Amniotic stem cell (primary cell): ENCODE results near the gene UBASH3A.

Experiments used
- DNase-seq: peaks from one replicate; lab custom pipeline; 2025; lab: John Stamatoyannopoulos, UW

Gene UBASH3A

DNA sequence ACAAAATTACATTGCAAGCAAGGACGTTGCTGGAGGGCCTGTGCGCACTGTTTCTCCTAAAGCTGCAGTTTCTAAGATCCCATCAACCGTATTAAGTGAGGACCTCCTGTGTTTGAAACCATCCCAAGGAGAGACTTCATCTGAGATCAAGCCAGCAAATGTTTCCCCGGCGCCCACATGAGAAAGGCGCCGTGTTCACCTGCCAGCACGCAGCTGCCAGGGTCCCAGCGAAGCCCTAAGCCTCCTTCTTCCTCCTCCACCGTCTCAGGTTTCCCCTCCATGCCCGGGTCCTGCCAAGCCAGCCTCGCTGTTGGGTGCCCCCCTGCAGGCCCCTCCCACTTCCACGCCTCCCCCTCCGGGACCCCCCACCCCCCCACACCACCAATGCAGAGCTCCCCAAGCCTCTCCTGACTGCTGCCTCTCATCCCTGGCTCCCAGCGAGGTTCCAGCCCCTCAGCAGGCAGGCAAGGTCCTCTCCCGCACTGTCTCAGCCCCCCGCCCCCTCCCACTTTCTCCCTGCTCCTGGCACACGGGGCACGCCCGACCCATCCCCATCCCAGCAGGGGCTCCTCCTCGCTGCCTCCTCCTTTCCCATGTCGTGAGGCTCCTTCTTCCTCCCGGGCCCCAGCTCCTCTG lies 28.7 kb upstream of the UBASH3A start:
- no peak for DNase-seq

DNA sequence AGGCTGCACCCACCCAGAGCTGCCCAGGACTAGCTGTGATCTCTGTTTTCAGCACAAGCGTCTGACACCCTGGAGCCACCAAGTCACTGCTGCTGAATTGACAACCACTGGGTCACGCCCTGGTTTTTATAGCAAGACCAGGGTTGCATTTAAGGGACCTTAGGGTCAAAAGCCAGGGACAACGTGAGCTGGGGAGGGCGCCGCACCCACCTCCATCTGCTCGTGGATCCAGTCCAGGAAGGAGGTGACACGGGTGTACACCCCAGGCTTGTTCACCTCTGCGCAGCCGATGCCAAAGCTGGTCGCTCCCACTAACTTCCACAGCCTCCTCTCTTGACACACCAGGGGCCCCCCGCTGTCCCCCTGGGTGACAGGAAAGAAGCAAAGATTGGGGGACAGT lies 28.2 kb upstream of the UBASH3A start:
- DNase-seq = no peak

DNA sequence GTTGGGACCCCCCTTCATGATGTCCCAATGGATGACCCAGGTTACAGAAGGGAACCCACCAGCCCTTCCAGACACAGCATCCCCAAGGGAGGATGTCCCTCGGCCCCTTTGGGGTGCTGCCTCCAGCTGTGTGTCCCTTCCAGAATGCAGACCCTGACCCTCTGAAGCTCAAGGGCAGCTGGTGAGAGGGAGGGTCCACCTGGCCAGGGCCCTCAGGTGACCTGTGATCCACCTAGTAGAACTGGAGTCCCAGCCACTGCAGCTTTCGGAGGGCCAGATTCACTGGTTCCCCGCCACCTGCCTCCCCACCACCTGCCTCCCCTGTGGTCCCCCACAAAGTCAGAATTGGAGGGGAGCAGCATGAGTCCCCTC lies 27.8 kb upstream of the UBASH3A start:
- no peak for DNase-seq

DNA sequence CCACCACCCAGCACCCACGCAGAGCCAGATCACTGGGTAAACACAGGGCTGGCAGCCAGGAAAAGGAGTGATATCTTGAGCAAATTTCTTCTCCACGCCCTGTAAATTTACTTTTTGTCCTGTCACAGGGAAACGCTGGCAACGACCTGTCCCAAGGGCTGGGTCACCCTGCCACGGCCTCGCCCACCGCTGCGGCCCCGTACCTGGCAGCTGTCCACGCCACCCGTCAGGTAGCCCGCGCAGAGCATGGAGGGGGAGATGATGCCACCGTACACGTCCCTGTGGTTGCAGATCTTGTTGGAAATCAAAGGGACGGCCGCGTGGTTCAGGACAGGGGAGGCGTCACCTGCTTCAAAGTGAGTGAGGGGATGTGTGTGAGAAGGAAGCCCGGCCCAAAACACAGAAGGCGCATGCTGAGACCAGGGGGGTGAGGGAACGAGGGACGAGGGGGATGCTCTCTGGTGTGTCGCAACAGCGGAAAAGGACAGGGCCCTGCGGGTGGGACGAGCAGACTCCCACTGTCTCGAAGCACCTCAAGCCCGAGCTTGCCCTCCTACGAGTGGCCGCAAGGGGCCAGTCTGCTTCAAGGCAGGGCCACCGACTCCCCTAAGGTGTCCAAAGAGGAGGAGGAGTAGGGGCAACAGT lies 27.2 kb upstream of the UBASH3A start:
- no peak for DNase-seq

DNA sequence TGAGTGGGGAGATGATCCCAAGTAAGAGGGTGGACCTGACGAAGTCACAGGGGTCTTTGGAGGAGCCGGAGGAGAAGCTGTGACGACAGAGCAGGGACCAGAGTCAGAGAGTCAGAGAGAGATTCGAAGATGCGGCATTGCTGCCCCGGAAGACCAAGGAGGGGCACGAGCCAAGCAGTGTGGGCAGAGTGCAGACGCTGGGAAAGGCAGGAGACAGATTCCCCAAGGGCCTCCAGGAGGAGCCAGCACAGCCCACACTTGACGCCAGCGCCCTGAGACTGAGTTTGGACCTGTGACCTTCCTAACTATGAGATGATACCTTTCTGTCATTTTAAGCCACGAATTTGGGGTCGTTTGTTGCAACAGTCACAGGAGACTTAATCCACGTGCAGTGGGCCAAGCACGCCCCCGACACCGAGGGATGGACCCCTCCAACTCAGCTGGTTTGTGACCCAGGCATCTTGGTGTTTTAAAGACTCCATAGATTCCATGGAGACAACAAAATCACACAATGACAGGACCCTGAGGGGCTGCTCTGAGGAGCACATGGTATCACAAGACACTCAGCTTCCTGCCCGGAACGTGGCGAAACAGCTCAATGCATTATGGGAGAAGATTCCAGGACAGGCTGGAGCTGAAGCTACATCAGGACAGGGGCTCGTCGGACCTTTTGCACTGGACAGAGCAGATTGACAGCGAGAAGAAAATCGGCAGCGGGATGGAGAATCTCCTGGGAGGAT lies 26.3 kb upstream of the UBASH3A start:
- DNase-seq = no peak

DNA sequence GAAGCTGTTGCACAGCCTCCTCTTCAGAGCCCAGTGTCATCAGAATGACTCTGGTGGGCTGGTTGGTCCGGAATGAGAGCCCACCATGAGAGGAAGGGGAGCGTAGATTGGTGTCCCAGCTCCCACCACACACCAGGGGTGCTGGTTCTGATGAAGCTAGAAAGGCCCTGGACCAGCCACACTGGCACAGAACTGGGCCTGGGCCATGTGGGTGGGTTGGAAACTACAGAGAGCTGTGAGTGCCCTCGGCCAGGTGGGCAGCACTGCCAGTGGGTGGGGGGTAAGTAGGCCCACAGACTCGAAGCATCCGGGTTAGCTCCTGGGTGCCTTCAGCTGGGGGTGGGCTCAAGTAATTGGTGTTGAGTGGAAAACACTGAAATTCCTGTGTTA lies 25.8 kb upstream of the UBASH3A start:
- DNase-seq = no peak

DNA sequence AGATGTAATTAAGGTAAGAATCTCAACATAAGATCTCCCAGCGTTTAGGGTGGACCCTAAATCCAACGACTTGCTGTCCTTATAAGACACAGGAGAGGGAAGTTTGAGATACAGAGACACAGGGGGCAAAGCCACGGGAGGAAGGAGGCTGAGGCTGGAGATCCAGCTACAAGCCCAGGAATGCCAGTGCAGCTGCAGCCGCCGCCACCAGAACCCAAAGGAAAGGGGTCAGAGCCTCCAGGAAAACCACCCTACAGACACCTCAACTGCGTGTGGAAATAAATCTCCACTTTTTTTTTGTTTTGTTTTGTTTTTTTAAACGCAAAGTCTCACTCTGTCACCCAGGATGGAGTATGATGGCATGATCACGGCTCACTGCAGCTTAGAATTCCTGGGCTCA lies 25.3 kb upstream of the UBASH3A start:
- no peak for DNase-seq

DNA sequence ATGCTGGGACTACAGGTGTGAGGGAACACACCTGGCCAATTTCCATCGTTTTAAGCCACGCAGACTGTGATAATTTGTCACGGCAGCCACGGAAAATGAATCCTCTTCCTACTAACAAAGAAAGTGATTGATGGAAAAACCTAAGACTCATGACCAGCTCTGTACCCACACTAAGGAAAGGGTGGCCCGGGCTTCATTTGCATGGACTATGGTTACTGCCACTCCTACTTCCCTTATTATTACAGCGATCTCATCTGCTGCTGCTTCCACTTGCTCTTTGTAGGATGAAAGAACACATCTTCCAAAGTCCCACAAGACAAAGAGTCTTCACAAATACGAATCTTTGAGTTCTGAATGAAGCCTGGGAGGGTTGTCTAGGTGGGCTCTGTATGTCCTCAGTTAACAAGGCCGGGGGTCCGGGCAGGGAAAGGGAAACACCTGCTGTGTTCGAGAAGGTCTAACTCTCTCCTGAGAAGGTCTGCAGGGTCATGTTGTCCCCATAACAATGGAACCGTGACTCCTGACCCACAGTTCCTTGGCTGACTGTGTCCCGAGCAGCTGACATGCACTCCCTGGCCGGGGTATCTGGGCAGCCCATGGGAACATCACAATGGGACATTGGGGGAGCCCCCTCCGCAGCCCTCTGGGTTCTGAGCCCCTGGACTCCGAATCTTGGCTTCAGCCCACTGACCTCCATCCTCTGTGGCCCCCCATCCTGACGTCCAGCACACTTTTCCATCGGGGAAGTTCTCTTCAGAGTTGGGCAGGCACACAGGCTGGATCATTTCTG lies 24.1 kb upstream of the UBASH3A start:
- no peak for DNase-seq

DNA sequence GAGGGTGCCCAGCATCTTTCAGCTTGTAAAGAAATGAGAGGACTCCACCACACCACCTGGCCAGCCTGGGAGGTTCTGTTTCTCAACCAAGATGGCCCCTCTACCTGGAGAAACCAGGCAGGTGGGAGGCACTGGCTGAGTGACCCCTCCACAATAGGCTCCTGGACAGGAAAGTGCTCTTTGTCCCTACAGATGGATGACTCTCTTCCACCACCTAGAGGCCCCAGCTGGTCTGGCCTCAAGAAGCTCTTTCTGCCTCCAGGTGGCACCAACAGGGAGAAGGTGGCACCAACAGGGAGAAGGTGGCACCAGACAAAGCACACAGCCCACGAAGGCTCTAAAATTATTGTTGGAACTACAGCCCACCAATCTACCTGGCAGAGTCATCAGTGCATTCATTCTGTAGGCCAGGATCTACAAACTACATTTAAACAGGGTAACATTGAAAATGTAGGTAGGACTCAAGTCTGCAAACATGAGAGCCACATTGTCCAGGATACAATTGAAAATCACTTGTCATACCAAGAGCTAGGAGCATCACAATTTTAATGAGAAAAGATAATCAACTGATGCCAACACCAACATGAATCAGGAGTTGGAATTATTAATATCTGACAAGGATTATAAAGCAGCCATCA lies 22.2 kb upstream of the UBASH3A start:
- peak; percentile 7 for DNase-seq

DNA sequence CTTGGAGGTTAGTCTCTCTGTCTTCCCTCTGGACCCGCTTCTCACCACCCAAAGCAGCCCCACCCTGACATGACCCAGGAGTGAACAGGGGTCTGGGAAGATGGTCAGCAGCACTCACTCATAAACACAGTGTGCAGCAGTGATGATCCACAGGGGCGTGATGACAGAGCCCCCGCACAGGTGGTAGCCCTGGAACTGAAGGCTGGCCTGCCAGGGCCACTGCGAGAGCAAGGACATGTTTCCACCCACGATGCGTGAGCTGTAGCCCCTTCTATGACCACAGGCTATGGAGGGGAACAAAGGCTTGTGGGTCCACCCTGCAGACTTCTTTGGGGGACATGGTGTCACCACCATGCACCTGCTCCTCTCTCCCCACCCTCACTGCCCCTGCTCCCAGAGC lies 20.8 kb upstream of the UBASH3A start:
- DNase-seq = no peak

DNA sequence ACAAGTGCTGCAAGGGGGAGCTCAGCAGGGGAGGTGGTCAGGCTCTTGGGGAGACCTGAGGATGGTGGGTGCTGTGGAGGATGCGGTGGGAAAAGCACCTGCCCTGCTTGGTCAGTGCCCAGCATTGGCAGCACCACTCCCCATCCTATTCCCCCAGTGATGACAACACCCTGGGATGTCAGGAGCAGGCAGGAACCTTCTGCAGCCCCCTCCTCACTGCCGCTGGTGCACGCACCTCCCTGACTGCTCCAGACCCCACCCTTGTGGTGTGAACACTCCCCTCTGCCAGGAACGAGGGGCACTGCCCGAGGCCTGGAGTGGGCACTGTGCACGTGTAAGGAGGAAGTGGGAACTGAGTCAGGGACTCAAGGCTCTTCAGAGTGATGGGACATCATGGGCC lies 20.4 kb upstream of the UBASH3A start:
- no peak for DNase-seq

DNA sequence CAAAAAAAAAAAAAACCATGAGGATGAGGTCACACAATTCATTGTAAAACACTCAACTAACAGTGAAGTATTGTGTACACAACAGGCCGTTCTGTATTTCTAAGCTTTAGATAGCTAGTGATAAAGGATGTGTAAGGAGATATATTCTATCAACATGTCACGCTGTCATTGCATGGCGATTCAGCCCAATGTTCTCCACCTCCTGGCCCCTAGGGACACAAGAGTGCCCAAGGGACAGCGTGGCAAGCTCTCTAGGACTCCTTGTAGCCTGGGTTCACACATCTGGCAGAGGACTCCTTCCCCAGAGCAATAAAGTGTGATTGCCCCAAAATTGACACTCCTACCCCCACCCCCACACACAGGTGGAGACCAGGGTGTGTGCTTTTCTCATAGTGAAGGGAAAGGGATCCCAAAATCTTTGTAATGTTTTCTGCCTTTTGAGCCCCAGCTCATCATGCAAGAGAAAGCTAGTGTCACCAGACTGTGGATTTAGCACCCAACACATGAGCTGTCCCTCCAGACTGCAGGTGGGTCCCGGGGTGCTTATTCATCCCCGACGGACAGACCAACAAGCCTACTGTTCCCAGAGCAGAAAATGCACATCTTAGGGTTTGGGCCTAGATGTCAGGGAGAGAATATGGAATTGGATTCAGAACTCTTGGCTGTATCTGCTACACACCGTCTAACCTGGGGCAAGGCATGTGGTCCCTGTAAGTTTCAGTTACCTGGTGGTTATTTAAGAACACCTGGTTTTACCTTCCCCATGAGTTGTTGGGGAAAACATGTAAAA lies 19.4 kb upstream of the UBASH3A start:
- no peak for DNase-seq

DNA sequence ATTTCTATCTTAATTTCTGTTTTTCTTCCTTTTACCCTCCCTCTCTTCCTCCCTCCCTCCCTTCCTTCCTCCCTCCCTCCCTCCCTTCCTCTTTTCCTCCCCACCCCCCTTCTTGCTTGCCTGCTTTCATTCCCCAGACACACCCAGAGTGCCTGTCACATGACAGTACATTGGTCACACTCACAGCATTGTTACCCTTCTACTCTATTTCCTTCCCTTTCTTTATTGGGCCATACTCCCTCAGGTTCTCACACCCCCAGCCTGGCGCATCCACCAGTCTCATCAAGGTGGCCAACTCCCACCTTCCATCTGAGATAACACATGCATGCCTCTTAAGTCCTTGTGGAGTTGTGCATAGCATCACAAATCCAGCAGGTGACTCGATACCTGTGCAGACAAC lies 18.7 kb upstream of the UBASH3A start:
- no peak for DNase-seq

DNA sequence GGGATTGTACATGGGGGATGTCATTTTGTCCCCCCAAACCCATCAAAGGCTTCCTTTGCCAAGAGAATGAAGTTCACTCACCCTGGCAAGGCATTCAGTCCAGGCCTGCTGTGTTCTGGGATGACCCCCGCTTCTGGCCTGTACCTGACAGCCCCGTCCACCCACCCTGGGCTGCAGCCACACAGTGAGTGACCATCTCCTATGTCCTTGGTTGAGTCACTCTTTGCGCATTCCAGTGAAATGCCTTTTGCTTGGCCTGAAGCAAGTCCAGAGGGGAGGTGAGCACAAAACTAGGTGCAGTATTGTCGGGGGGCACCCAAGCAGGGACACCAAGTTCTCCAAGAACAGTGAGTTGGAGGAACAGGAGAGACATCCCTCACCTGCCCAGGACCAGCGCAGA lies 18.1 kb upstream of the UBASH3A start:
- no peak for DNase-seq

DNA sequence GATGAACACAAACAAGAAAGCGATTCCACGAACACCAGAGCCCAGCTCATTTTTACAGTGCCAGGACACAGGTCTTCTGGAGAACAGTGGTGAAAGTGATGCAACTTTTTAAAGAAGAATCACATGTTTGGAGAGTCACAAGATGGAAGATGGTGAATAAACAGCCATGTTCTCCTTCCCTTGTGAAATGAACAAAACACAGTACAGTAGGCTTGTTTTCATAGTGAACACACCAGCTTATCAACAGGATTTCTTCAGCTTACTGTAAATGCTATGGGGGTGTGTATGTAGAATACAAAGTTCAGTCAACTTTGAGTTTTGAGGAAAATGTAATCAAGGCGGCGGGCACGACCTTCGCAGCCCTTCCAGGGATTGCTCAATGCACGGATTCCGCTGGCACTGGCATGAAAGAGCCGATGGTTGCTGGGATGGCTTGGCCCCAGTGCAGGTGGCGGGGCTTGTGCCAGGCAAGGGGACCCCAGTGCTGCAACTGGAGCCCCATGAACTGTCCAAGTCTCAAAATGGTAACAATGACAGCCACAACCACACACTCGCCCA lies 17.6 kb upstream of the UBASH3A start:
- no peak for DNase-seq

DNA sequence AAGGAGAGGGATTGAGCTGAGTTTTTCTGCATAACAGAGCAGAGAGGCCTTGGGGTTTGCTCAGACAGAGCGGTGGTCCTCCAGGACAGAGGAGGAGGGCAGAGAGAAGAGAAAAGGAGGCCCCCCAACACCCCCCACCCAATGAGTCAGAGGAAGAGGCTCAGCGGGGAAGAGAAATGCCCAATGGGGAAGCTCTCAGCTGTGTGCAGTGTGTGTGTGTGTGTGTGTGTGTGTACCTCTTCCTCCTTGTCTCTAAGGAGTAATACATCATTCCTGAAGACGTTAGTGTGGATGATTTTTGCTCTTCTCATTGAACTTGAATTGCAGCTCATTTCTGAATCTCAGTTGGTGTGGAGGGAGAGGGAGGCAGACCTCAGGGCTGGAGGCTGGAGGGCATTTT lies 16.5 kb upstream of the UBASH3A start:
- no peak for DNase-seq

DNA sequence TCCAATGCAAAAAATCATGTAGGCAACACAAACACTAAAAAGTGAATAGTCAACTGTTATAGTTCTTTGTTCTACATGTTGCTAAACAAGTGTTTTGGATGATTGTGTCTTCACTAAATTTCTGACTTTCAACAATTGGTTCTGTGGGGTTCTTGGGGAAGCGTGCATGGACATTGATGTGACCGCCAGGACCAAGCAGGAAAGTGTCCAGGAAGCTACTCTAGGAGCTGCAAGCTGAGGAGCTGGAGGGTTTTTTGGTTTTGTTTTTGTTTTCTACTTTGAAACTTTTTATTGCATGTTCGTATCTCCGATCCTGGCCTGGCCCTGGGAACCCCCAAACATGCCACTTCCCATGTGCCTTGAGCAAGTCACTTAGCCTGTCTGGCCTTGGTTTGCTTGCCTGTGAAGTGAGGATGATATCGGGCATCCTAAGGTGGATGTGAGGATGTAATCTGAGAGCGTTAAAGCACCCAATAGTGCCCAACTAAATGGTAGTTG lies 15.8 kb upstream of the UBASH3A start:
- DNase-seq = no peak

DNA sequence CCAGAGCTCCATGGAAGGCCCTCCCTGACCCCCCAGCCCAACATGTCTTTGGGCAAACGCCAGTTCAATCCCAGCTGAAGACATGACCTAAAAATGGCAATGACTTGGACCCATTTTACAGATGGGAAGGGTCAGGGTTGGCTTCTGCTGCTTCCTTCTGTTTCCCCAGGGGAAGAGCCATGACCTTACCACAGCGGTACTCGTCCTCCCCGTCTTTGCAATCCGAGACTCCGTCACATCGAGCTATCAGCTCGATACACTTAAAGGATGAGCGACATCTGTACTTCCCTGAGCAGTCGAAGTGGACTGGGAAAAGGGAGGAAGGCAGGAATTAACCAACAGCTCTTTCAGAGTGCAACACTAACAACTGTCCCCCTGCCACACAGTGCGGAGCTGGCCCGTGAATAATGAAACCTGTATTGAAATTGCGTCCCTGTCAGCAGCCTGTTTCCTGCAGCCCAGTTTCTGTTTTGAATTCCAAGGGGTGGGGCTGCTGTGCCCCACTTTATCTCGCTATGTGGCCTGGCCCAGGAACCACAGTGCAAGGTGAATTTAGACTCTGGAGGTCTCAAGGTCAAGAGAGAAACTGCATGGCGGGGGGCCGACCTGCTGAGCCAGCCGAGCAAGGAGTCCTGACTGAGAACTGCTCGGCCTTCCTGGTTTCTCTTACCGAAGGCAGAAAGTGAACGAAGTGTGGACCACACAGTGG lies 14.8 kb upstream of the UBASH3A start:
- DNase-seq = no peak

DNA sequence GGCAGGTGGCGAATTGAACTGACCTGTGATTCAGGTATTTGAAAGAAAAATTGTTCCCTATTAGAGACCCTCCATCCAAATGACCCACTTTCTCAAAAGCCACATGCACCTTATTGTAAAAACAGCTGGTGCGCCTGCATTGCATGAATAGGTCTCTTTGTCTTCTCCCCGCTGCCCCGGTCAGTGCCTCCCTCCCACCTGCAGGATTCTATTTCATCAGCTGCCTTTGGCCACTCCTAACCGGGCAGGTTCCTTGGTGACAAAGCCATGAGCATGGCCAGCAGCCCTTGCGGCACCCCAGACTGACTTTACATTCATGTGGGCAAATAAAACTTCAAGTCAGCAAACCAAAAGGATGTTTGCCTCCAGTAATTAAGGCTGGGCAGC lies 14.3 kb upstream of the UBASH3A start:
- no peak for DNase-seq

DNA sequence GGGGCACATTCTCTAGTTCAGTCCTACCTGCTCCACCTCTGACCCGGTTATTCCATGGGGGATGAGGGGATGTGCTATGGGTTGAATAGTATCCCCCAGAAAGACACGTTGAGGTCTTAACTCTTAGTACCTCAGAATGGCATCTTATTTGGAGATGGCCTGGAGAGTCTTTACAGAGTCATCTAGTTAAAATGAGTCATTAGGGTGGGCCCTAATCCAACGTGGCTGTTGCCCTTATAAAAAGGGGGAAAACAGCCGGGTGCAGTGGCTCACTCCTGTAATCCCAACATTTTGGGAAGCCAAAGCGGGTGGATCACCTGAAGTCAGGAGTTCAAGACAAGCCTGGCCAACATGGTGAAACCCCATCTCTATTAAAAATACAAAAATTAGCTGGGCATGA lies 13.5 kb upstream of the UBASH3A start:
- DNase-seq = no peak
